ENCODE measurements around the gene ZNF625. TPM values are rescaled to one million over a fixed set of nuclear protein-coding genes. Genes with fewer than 3 reads are reported as not detected.

Gene ZNF625
- total and polyA plus RNA-seq, 4 donors = 0.20 to 3.8 (median 2.5) TPM; not detected in 1

DNA sequence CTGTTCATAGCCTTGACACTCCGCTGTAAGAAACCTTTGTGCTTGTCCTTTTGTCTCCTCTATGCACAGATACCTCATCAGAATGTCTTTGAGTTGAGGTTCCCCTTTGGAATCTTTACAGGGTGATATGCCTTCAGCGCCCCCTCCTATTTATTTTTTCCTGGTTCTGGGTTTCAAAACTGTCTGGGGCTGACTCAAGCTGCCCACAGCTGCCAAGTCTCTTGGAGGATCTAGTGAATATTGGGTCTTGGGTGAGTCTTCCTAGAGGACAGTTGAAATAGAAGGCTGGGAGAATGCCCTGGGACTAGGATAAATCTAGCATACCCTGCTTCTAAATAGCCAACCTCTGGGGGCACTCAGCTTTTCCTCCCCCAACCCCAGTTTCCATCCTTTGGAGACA lies 7.3 kb upstream of the ZNF625 start:
- Histone ChIP-seq H3K4me3 (ENCODE audit: low read depth in 1 of 3, low read length in 3 of 3) (peak overlapping the region; percentile 93 to 97 (median 96)), H3K36me3 (ENCODE audit: control insufficient read depth in 4 of 4, insufficient read depth in 3 of 4, low read depth in 1 of 4, low read length in 3 of 4) (peaks cover 0 to 7% (median under 1%) of the 10 kb centered on the region in 4 donors), H3K4me1 (ENCODE audit: control insufficient read depth in 4 of 4, insufficient read depth in 4 of 4, low read length in 3 of 4) (peaks cover 7 to 19% (median 12%) of the 10 kb centered on the region in 4 donors), H3K9me3 (ENCODE audit: control insufficient read depth in 4 of 4, low read length in 3 of 4) (peaks cover 0 to 2% (median 0%) of the 10 kb centered on the region in 4 donors), H3K27me3 (ENCODE audit: control insufficient read depth in 4 of 4, insufficient read depth in 4 of 4, low read length in 3 of 4) (no peaks in the 10 kb centered on the region), H3K27ac (ENCODE audit: low read depth in 1 of 2, low read length in 2 of 2) (peak overlapping the region; percentile 90 to 96), H3K9ac (ENCODE audit: low read depth in 1 of 2, low read length in 2 of 2) (peak overlapping the region; percentile 86 to 93)
- DNase-seq (ENCODE audit: low spot score) = no peak
- WGBS = 11% methylated on average over 2 of the region's 2 CpGs
- TF ChIP-seq SP1 (IDR thresholded peaks at IDR 0.05) = no peak
- TF ChIP-seq, protein P1, sequence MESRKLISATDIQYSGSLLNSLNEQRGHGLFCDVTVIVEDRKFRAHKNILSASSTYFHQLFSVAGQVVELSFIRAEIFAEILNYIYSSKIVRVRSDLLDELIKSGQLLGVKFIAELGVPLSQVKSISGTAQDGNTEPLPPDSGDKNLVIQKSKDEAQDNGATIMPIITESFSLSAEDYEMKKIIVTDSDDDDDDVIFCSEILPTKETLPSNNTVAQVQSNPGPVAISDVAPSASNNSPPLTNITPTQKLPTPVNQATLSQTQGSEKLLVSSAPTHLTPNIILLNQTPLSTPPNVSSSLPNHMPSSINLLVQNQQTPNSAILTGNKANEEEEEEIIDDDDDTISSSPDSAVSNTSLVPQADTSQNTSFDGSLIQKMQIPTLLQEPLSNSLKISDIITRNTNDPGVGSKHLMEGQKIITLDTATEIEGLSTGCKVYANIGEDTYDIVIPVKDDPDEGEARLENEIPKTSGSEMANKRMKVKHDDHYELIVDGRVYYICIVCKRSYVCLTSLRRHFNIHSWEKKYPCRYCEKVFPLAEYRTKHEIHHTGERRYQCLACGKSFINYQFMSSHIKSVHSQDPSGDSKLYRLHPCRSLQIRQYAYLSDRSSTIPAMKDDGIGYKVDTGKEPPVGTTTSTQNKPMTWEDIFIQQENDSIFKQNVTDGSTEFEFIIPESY (IDR thresholded peaks at IDR 0.05) = no peak
- no peak for TF ChIP-seq FOXA1 (IDR thresholded peaks at IDR 0.05)
- no peak for TF ChIP-seq JUND (IDR thresholded peaks at IDR 0.05)
- TF ChIP-seq EGR1 (IDR thresholded peaks at IDR 0.05; ENCODE audit: low read depth in 2 of 2) = no peak
- TF ChIP-seq, protein P2, sequence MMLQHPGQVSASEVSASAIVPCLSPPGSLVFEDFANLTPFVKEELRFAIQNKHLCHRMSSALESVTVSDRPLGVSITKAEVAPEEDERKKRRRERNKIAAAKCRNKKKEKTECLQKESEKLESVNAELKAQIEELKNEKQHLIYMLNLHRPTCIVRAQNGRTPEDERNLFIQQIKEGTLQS (IDR thresholded peaks at IDR 0.05) = no peak
- TF ChIP-seq MAX (IDR thresholded peaks at IDR 0.05) = no peak
- no peak for TF ChIP-seq GABPA (IDR thresholded peaks at IDR 0.05 in 1 of 2, conservative IDR thresholded peaks at IDR 0.05 in 1 of 2)
- TF ChIP-seq RAD21 (IDR thresholded peaks at IDR 0.05) = no peak
- TF ChIP-seq, protein P3, sequence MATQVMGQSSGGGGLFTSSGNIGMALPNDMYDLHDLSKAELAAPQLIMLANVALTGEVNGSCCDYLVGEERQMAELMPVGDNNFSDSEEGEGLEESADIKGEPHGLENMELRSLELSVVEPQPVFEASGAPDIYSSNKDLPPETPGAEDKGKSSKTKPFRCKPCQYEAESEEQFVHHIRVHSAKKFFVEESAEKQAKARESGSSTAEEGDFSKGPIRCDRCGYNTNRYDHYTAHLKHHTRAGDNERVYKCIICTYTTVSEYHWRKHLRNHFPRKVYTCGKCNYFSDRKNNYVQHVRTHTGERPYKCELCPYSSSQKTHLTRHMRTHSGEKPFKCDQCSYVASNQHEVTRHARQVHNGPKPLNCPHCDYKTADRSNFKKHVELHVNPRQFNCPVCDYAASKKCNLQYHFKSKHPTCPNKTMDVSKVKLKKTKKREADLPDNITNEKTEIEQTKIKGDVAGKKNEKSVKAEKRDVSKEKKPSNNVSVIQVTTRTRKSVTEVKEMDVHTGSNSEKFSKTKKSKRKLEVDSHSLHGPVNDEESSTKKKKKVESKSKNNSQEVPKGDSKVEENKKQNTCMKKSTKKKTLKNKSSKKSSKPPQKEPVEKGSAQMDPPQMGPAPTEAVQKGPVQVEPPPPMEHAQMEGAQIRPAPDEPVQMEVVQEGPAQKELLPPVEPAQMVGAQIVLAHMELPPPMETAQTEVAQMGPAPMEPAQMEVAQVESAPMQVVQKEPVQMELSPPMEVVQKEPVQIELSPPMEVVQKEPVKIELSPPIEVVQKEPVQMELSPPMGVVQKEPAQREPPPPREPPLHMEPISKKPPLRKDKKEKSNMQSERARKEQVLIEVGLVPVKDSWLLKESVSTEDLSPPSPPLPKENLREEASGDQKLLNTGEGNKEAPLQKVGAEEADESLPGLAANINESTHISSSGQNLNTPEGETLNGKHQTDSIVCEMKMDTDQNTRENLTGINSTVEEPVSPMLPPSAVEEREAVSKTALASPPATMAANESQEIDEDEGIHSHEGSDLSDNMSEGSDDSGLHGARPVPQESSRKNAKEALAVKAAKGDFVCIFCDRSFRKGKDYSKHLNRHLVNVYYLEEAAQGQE (IDR thresholded peaks at IDR 0.05) = no peak
- TF ChIP-seq TAF1 (conservative IDR thresholded peaks at IDR 0.05) = no peak
- no peak for TF ChIP-seq CTCF (IDR thresholded peaks at IDR 0.05; ENCODE audit: low read depth, low read length, missing input control)
- TF ChIP-seq HNF4G (IDR thresholded peaks at IDR 0.05) = no peak
- no peak for TF ChIP-seq RXRA (IDR thresholded peaks at IDR 0.05)
- TF ChIP-seq NR2F2 (IDR thresholded peaks at IDR 0.05) = no peak
- no peak for TF ChIP-seq HNF4A (conservative IDR thresholded peaks at IDR 0.05)
